HEK293 (cell line): ENCODE data around the gene CDK14.

ENCODE experiments used
- YY1 ChIP-seq: fragments of 450-650 bp; formaldehyde crosslinking; IDR thresholded peaks from 2 replicates; pipeline ENCODE4 v1.5.1; 2018; ENCODE audit warnings: missing biosample characterization, missing genetic modification characterization
- ZNF138 ChIP-seq: fragments of 450-650 bp; formaldehyde crosslinking; IDR thresholded peaks from 2 replicates; pipeline ENCODE4 v1.5.1; 2016; ENCODE audit warnings: missing biosample characterization, missing genetic modification characterization, borderline replicate concordance
- ZNF19 ChIP-seq: fragments of 450-650 bp; formaldehyde crosslinking; IDR thresholded peaks from 2 replicates; pipeline ENCODE4; 2016; ENCODE audit warnings: missing biosample characterization, missing genetic modification characterization, low read depth
- ZNF24 ChIP-seq: fragments of 450-650 bp; formaldehyde crosslinking; IDR thresholded peaks from 2 replicates; pipeline ENCODE4 v1.5.1; 2016; ENCODE audit warnings: missing biosample characterization, missing genetic modification characterization
- ZNF394 ChIP-seq: fragments of 450-650 bp; formaldehyde crosslinking; IDR thresholded peaks from 2 replicates; pipeline ENCODE4 v1.5.1; 2016; ENCODE audit warnings: missing biosample characterization, missing genetic modification characterization, mild to moderate bottlenecking, moderate library complexity, borderline replicate concordance
- TF ChIP-seq, protein P1 (sequence below): fragments of 450-650 bp; formaldehyde crosslinking; IDR thresholded peaks from 2 replicates; pipeline ENCODE4 v1.5.1; 2016; ENCODE audit warnings: missing biosample characterization, missing genetic modification characterization
- TF ChIP-seq, protein P2 (sequence below): fragments of 450-650 bp; formaldehyde crosslinking; IDR thresholded peaks from 2 replicates; pipeline ENCODE4 v1.5.1; 2017; ENCODE audit warnings: missing biosample characterization, missing genetic modification characterization

DNA sequence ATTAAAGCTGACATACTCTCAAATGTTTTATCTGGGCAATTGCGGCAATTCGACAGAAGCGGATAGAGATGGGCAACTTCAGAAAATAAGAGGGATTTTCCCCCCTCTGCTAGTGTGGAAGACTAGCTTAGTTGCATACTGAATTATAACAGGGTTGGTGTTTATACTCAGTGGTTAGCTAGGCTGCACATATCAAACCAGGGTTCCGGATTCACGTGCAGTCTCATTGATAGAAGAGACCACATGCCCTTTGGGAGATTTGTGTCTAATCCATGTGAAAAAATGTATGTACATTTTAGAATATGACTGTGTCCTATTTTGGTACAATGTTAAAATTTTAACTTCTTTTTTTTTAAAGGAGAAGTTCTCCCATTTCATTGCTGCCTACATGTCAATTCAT, 531.2 kb downstream of the CDK14 start:
- TF ChIP-seq, protein P1, sequence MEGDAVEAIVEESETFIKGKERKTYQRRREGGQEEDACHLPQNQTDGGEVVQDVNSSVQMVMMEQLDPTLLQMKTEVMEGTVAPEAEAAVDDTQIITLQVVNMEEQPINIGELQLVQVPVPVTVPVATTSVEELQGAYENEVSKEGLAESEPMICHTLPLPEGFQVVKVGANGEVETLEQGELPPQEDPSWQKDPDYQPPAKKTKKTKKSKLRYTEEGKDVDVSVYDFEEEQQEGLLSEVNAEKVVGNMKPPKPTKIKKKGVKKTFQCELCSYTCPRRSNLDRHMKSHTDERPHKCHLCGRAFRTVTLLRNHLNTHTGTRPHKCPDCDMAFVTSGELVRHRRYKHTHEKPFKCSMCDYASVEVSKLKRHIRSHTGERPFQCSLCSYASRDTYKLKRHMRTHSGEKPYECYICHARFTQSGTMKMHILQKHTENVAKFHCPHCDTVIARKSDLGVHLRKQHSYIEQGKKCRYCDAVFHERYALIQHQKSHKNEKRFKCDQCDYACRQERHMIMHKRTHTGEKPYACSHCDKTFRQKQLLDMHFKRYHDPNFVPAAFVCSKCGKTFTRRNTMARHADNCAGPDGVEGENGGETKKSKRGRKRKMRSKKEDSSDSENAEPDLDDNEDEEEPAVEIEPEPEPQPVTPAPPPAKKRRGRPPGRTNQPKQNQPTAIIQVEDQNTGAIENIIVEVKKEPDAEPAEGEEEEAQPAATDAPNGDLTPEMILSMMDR (tag by site-specific recombination), result no peak
- no peak for TF ChIP-seq ZNF394 (tag by site-specific recombination)
- TF ChIP-seq ZNF19, result no peak
- no peak for TF ChIP-seq ZNF24 (tag by site-specific recombination)
- no peak for TF ChIP-seq YY1 (tag by site-specific recombination)
- TF ChIP-seq, protein P2, sequence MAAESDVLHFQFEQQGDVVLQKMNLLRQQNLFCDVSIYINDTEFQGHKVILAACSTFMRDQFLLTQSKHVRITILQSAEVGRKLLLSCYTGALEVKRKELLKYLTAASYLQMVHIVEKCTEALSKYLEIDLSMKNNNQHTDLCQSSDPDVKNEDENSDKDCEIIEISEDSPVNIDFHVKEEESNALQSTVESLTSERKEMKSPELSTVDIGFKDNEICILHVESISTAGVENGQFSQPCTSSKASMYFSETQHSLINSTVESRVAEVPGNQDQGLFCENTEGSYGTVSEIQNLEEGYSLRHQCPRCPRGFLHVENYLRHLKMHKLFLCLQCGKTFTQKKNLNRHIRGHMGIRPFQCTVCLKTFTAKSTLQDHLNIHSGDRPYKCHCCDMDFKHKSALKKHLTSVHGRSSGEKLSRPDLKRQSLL (tag by site-specific recombination), result no peak
- TF ChIP-seq ZNF138 (tag by site-specific recombination), result no peak
